Hypothalamus (tissue), 51 donors: ENCODE measurements around the gene CAMK2A.

Source experiments
- DNase-seq, 51 donors: peaks; one replicate each; lab custom pipeline; 2025; lab: John Stamatoyannopoulos, UW

The CAMK2A gene

GRCh38 chr5:150196514-150196913 lies 93.1 kb downstream of the CAMK2A start:
- no peak for DNase-seq

GRCh38 chr5:150195736-150196485 lies 93.7 kb downstream of the CAMK2A start:
- no peak for DNase-seq

GRCh38 chr5:150192462-150192861 lies 97.1 kb downstream of the CAMK2A start:
- peak in 12 of 51 donors; percentile 5 to 57 (median 26) for DNase-seq

- DNase-seq = no peak
These were observed 98.6 kb downstream of the CAMK2A start for GRCh38 chr5:150190987-150191386.

- no peak for DNase-seq
These were observed 99.0 kb downstream of the CAMK2A start for GRCh38 chr5:150190503-150190979.

- no peak for DNase-seq
These were observed 99.7 kb downstream of the CAMK2A start, which contains the start of gene SLC6A7 for GRCh38 chr5:150189728-150190502. Gene SLC6A7 (plus strand): TSS chr5:150190062. CDS start chr5:150190328, 266 bp downstream.

GRCh38 chr5:150189326-150189725 lies 100.2 kb downstream of the CAMK2A start:
- DNase-seq = no peak

GRCh38 chr5:150188146-150188842 lies 101.3 kb downstream of the CAMK2A start:
- no peak for DNase-seq

- DNase-seq = no peak
These were observed 102.7 kb downstream of the CAMK2A start for GRCh38 chr5:150186897-150187296.

GRCh38 chr5:150186137-150186536 lies 103.4 kb downstream of the CAMK2A start:
- DNase-seq = no peak

GRCh38 chr5:150184990-150185912 lies 104.3 kb downstream of the CAMK2A start:
- DNase-seq = no peak

- DNase-seq = no peak
These were observed 105.6 kb downstream of the CAMK2A start for GRCh38 chr5:150184006-150184405.

- no peak for DNase-seq
These were observed 106.1 kb downstream of the CAMK2A start for GRCh38 chr5:150183436-150183835.

GRCh38 chr5:150182774-150183173 lies 106.8 kb downstream of the CAMK2A start:
- no peak for DNase-seq

- DNase-seq = no peak
These were observed 107.6 kb downstream of the CAMK2A start for GRCh38 chr5:150181766-150182545.

- DNase-seq = no peak
These were observed 108.5 kb downstream of the CAMK2A start for GRCh38 chr5:150181027-150181426.

GRCh38 chr5:150180241-150181026 lies 109.1 kb downstream of the CAMK2A start:
- DNase-seq = peak in 45 of 51 donors; percentile 13 to 94 (median 72)

GRCh38 chr5:150179019-150179620 lies 110.5 kb downstream of the CAMK2A start:
- no peak for DNase-seq
